Karpas-422 (cell line): ENCODE data around the gene CNIH2. TPM values are rescaled to one million over a fixed set of nuclear protein-coding genes. Genes with fewer than 3 reads are reported as not detected.

Experiments
- DNase-seq: peaks from one replicate; pipeline ENCODE4 v3.0.0-alpha.2; 2015
- H2AFZ ChIP-seq: fragments of 200-600 bp; sonication (generic); 2 replicates; pipeline ENCODE4 v1.6.1; 2014; ENCODE audit warnings: antibody characterized with exemption, low read length, mixed read lengths
- H3K27ac ChIP-seq: fragments of 200-600 bp; sonication (generic); 2 replicates; pipeline ENCODE4 v1.5.1; 2014; ENCODE audit warnings: mild to moderate bottlenecking, low read length, moderate library complexity
- H3K27me3 ChIP-seq: fragments of 200-600 bp; sonication (generic); 2 replicates; pipeline ENCODE4 v1.6.1; 2014; ENCODE audit warnings: low read length, mixed read lengths
- H3K36me3 ChIP-seq: fragments of 200-600 bp; sonication (generic); 2 replicates; pipeline ENCODE4 v1.6.1; 2014; ENCODE audit warnings: low read length, mixed read lengths; ENCODE audit not compliant: insufficient read depth
- H3K4me1 ChIP-seq: fragments of 200-600 bp; sonication (generic); 2 replicates; pipeline ENCODE4 v1.6.1; 2014; ENCODE audit warnings: mild to moderate bottlenecking, low read length, mixed read lengths
- H3K4me2 ChIP-seq: fragments of 200-600 bp; sonication (generic); 2 replicates; pipeline ENCODE4 v1.6.1; 2014; ENCODE audit warnings: low read length, low read depth, mild to moderate bottlenecking; ENCODE audit not compliant: poor library complexity, severe bottlenecking
- H3K4me3 ChIP-seq: fragments of 200-600 bp; sonication (generic); 2 replicates; pipeline ENCODE4 v1.5.1; 2014; ENCODE audit warnings: mild to moderate bottlenecking, antibody characterized with exemption, low read length, mixed read lengths
- H3K79me2 ChIP-seq: fragments of 200-600 bp; sonication (generic); 2 replicates; pipeline ENCODE4 v1.6.1; 2014; ENCODE audit warnings: mild to moderate bottlenecking, low read length, mixed read lengths
- H3K9ac ChIP-seq: fragments of 200-600 bp; sonication (generic); 2 replicates; pipeline ENCODE4 v1.6.0; 2014; ENCODE audit warnings: low read length
- H3K9me2 ChIP-seq: fragments of 200-600 bp; sonication (generic), shearing (Covaris generic); replicated peaks from 2 replicates; pipeline ENCODE4 v1.6.0; 2014; ENCODE audit warnings: mild to moderate bottlenecking, low read length, moderate library complexity; ENCODE audit not compliant: insufficient read depth
- H3K9me3 ChIP-seq: fragments of 300-700, 200-600 bp; sonication (generic); 2 replicates; pipeline ENCODE4 v1.6.1; 2014; ENCODE audit warnings: low read length, mixed read lengths
- H4K20me1 ChIP-seq: fragments of 200-600 bp; sonication (generic); 2 replicates; pipeline ENCODE4 v1.6.1; 2014; ENCODE audit warnings: mild to moderate bottlenecking, antibody characterized with exemption, low read length, low read depth; ENCODE audit not compliant: insufficient read depth
- total RNA-seq: library from RNA; depleted of rRNA; stranded (reverse); fragments of >200 nt; shearing (Covaris generic); gene quantifications from 2 replicates; pipeline ENCODE4 v1.2.3, GENCODE V29; 2014; ENCODE audit warnings: low replicate concordance

CNIH2 gene
- total RNA-seq, 1 experiment from 2014 or later = 0.34 TPM

- Histone ChIP-seq H3K4me1 (peaks cover 34% of the 10 kb centered on the region), H3K4me2 (peak overlapping the region; percentile 80), H4K20me1 (0 out of 2 replicates have a peak, but pooled peaks cover 4% of the 10 kb centered on the region), H3K9me2 (no peaks in the 10 kb centered on the region), H2AFZ (no peak overlapping the region), H3K27ac (no peak overlapping the region; the same call in 1 of the 2 replicates), H3K36me3 (0 out of 2 replicates have a peak, but pooled peaks cover 4% of the 10 kb centered on the region), H3K79me2 (peaks cover 20% of the 10 kb centered on the region), H3K27me3 (no peaks in the 10 kb centered on the region), H3K9me3 (no peaks in the 10 kb centered on the region), H3K4me3 (peak overlapping the region; percentile 99), H3K9ac (peak overlapping the region; percentile 98)
- DNase-seq = no peak
Measured at GRCh38 chr11:66287211-66287888, 9.4 kb downstream of the CNIH2 start.

- no peaks in the 10 kb centered on the region for H3K27me3 ChIP-seq
- H3K4me1 ChIP-seq = peaks cover 28% of the 10 kb centered on the region
- H4K20me1 ChIP-seq = 0 out of 2 replicates have a peak, but pooled peaks cover 4% of the 10 kb centered on the region
- H3K36me3 ChIP-seq = 0 out of 2 replicates have a peak, but pooled peaks cover 4% of the 10 kb centered on the region
- H3K9me2 ChIP-seq = no peaks in the 10 kb centered on the region
- H3K4me3 ChIP-seq = peak overlapping the region; percentile 99
- H3K79me2 ChIP-seq = peaks cover 20% of the 10 kb centered on the region
- H3K9ac ChIP-seq = peak overlapping the region; percentile 98
- H3K4me2 ChIP-seq = peak overlapping the region; percentile 80
- no peak for DNase-seq
- H3K9me3 ChIP-seq = no peaks in the 10 kb centered on the region
- H3K27ac ChIP-seq = peak overlapping the region; percentile 68
- H2AFZ ChIP-seq = peak overlapping the region; percentile 83; the same call in 1 of the 2 replicates
Measured at GRCh38 chr11:66287889-66288670, 10.1 kb downstream of the CNIH2 start.

DNA sequence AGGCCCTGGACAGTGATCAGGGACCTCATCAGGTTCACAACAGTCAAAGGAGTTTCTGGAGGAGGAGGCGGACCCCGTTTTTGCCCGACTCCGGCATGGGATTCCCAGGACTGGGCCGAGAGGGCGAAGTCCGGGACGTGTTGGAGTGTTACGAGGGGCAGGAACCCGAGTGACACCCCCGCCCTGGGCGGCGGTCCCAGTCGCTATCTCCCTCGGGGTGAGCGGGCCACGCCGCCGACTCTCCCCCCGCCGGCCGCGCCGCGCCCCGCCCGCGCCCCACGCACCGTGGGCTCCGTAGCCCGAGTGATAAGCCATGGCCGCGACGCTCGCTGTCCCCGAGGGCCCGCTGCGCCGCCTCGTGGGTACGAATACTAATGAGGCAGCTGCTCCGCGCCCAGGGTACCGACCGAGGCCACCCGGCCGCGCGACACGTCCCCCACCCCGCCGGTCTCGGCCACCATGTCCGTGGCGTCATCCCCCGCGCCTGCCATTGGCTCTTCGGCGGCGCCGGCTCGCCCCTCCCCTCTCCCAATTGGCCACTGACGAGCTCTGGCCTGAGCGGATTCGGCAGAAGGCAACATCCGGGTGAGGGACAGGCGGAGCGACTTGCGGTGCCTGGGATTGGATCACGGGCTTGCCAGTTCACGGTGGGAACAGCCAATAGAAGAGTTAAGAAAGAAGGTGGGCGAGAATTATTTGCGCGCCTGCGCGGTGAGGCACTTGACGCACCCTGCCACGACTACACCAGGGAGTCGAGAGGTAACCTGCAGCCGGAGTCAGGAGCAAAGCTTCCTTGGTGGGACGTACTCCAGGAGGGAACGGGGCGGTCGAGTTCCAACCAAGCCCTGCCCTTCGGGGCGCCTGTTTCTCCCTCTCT is 10.9 kb downstream of the CNIH2 start, which contains the start of gene YIF1A:
YIF1A (minus strand) TSS at position 473 of the 877 bp plus-strand sequence; CDS start at position 315, 158 bp downstream.
- peak within 1 kb of the TSS; percentile 99 for H3K4me3 ChIP-seq
- H3K4me1 ChIP-seq = peaks cover 26% of the 10 kb centered on the region
- no peaks in the 10 kb centered on the region for H3K27me3 ChIP-seq
- peak within 1 kb of the TSS; percentile 68 for H3K27ac ChIP-seq
- peak within 1 kb of the TSS; percentile 94 for H3K4me2 ChIP-seq
- peak; percentile 99 for DNase-seq
- peaks cover 20% of the 10 kb centered on the region for H3K79me2 ChIP-seq
- H3K36me3 ChIP-seq = 0 out of 2 replicates have a peak, but pooled peaks cover 4% of the 10 kb centered on the region
- peak within 1 kb of the TSS; percentile 98 for H3K9ac ChIP-seq
- H4K20me1 ChIP-seq = 0 out of 2 replicates have a peak, but pooled peaks cover 4% of the 10 kb centered on the region
- H3K9me3 ChIP-seq = no peaks in the 10 kb centered on the region
- peak within 1 kb of the TSS; percentile 83; the same call in 1 of the 2 replicates for H2AFZ ChIP-seq
- H3K9me2 ChIP-seq = no peaks in the 10 kb centered on the region

DNA sequence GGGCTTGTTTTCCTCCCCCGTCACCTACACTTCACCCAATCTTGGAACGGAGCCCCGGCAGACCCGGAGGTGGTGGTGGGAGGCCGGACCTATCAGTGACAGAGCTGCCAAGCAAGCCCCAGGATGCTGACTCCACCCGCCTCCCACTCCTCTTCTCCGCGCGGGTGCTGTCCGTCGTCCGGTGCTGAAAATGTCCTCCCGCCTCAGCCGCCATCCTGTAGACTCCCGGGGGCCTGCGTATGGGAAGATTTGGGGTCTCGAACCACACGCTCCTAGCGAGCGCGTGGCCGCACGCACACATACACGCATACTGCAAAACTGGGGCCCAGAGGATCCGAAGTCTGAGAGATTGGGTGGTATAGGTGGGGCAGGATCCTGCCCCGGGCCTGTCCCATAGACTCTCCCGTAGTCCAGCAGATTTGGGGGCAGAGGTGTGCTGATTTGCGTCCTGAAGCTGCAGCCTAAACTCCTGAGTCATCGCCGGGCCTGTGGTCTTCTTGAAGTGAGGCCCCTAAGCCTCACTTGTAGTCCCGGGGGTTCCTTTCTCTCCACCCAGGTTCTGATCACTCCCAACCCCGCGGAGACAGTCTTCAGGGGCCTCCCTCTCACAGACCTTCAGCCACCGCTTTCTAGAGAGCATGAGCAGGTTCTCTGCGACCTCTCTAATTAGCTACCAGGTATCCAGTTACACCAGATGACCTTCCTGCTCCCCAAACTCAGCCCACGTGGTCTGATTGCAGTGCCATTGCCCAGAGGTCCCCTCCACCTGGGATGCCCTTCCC is 11.8 kb downstream of the CNIH2 start:
- no peak overlapping the region for H3K27ac ChIP-seq
- peak overlapping the region; percentile 80 for H3K4me3 ChIP-seq
- H4K20me1 ChIP-seq = 0 out of 2 replicates have a peak, but pooled peaks cover 4% of the 10 kb centered on the region
- H3K79me2 ChIP-seq = peaks cover 20% of the 10 kb centered on the region
- peak; percentile 89 for DNase-seq
- no peaks in the 10 kb centered on the region for H3K27me3 ChIP-seq
- peaks cover 26% of the 10 kb centered on the region for H3K4me1 ChIP-seq
- peak overlapping the region; percentile 79 for H3K9ac ChIP-seq
- H3K4me2 ChIP-seq = peak overlapping the region; percentile 94
- H2AFZ ChIP-seq = 0 out of 2 replicates have a peak overlapping the region, but pooled peaks have one; percentile 72
- 0 out of 2 replicates have a peak, but pooled peaks cover 4% of the 10 kb centered on the region for H3K36me3 ChIP-seq
- no peaks in the 10 kb centered on the region for H3K9me2 ChIP-seq
- H3K9me3 ChIP-seq = no peaks in the 10 kb centered on the region

DNA sequence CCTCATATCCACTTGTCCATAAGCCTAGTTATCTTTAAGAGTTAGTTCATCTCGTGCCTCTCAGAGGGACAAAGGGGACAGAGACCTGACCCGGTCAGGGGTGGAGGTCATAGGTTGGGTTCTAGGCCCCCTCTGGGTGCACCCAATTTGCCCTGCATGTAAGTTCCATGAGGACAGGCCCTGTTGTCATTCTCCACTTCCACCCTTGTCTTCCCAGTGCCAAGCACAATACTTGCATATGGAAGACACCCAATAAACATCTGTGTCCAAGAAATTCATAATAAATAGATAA is 12.3 kb downstream of the CNIH2 start:
- Histone ChIP-seq H3K4me2 (peak overlapping the region; percentile 94), H3K79me2 (peaks cover 20% of the 10 kb centered on the region), H3K27ac (no peak overlapping the region), H3K9ac (peak overlapping the region; percentile 79), H3K27me3 (no peaks in the 10 kb centered on the region), H3K4me1 (peaks cover 26% of the 10 kb centered on the region), H4K20me1 (0 out of 2 replicates have a peak, but pooled peaks cover 4% of the 10 kb centered on the region), H3K36me3 (0 out of 2 replicates have a peak, but pooled peaks cover 1% of the 10 kb centered on the region), H2AFZ (no peak overlapping the region), H3K9me3 (no peaks in the 10 kb centered on the region), H3K9me2 (no peaks in the 10 kb centered on the region), H3K4me3 (peak overlapping the region; percentile 80)
- DNase-seq = no peak

DNA sequence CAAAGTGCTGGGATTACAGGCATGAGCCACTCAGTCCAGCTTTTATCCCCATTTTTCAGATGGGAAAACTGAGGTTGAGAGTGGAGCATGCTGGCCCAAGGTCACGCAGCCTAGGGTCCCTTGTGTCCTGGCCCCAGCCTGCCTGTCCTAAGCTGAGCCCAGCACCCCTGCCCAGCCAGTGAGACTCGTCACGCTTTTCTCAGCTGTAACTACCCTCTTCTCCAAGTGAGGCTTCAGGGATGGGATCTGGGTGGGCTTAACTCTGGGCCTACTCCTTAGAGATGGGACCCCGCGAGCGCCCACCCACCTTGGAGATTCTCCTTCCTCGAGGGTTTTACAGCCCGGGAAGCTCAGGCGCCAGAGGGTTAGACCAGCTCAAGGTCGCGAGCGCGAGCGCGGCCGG is 13.3 kb downstream of the CNIH2 start:
- peaks cover 15% of the 10 kb centered on the region for H3K79me2 ChIP-seq
- no peaks in the 10 kb centered on the region for H3K9me3 ChIP-seq
- H3K4me1 ChIP-seq = peaks cover 26% of the 10 kb centered on the region
- no peaks in the 10 kb centered on the region for H3K27me3 ChIP-seq
- DNase-seq = no peak
- no peak overlapping the region for H3K4me2 ChIP-seq
- no peak overlapping the region for H2AFZ ChIP-seq
- H3K9me2 ChIP-seq = no peaks in the 10 kb centered on the region
- no peak overlapping the region for H3K9ac ChIP-seq
- no peak overlapping the region for H3K4me3 ChIP-seq
- no peak overlapping the region for H3K27ac ChIP-seq
- 0 out of 2 replicates have a peak, but pooled peaks cover 4% of the 10 kb centered on the region for H4K20me1 ChIP-seq
- no peaks in the 10 kb centered on the region for H3K36me3 ChIP-seq
